Measurements from ENCODE around the gene P2RY1. TPM values are rescaled to one million over a fixed set of nuclear protein-coding genes. Genes with fewer than 3 reads are reported as not detected.

P2RY1 gene
- total and polyA plus RNA-seq, 4 donors = 3.3 to 20.2 (median 10.4) TPM

DNA sequence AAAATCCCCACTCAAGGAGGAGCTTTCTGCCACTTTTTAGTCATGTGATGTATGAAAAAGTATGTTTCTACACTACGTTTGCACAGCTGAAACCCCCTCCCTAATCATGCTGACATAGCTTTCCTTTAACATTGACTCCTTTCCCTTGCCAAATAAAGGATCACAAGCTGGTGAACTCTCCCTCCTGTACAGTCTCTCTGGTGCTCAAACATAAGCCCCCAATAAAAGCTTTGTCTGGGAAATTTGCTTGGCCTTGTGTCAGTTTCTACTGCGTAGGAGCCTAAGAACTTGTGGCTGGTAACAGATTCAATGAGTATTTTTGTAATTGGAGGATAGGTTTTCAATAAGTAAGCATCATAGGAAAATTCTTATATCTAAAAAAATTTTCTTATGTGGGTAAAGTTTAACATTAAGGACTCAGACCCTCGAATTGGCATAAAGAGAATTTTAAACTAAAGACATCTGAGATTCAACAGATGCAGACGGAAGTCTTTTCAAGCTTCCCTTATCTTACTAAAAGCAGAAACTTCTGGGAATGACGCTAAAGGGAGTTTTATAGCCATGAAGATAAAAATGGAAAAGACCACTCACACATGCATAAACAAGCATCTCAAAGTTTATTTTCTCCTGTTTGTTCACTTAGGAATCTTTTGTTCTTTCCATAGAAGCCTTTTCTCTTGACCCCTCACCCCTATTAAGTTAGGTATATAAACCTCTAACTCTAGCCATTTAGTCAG is 44.1 kb upstream of the P2RY1 start:
- no peak for DNase-seq
- Histone ChIP-seq H3K9me3 (ENCODE audit: control insufficient read depth in 4 of 4, insufficient read depth in 3 of 4, low read length in 3 of 4) (peaks cover 0 to 3% (median 0%) of the 10 kb centered on the region in 4 donors), H3K4me1 (ENCODE audit: control insufficient read depth in 5 of 5, insufficient read depth in 5 of 5, low read length in 5 of 5) (no peaks in the 10 kb centered on the region), H3K27me3 (ENCODE audit: control insufficient read depth in 3 of 3, insufficient read depth in 3 of 3, low read length in 2 of 3) (no peaks in the 10 kb centered on the region), H3K36me3 (ENCODE audit: control insufficient read depth in 4 of 4, insufficient read depth in 4 of 4, low read length in 4 of 4) (no peaks in the 10 kb centered on the region), H3K9ac (ENCODE audit: insufficient read depth in 1 of 2, low read length in 2 of 2) (no peak overlapping the region), H3K27ac (ENCODE audit: low read depth in 1 of 2, low read length in 1 of 2) (no peak overlapping the region), H3K4me3 (no peak overlapping the region)
- ATAC-seq (ENCODE audit: insufficient read depth, low FRiP score) = no peak
- WGBS, 2 donors = 82 to 90% methylated on average over 5 of the region's 5 CpGs
- TF ChIP-seq, protein P1, sequence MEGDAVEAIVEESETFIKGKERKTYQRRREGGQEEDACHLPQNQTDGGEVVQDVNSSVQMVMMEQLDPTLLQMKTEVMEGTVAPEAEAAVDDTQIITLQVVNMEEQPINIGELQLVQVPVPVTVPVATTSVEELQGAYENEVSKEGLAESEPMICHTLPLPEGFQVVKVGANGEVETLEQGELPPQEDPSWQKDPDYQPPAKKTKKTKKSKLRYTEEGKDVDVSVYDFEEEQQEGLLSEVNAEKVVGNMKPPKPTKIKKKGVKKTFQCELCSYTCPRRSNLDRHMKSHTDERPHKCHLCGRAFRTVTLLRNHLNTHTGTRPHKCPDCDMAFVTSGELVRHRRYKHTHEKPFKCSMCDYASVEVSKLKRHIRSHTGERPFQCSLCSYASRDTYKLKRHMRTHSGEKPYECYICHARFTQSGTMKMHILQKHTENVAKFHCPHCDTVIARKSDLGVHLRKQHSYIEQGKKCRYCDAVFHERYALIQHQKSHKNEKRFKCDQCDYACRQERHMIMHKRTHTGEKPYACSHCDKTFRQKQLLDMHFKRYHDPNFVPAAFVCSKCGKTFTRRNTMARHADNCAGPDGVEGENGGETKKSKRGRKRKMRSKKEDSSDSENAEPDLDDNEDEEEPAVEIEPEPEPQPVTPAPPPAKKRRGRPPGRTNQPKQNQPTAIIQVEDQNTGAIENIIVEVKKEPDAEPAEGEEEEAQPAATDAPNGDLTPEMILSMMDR (IDR thresholded peaks at IDR 0.05; ENCODE audit: control extremely low read depth, extremely low read depth) = no peak

DNA sequence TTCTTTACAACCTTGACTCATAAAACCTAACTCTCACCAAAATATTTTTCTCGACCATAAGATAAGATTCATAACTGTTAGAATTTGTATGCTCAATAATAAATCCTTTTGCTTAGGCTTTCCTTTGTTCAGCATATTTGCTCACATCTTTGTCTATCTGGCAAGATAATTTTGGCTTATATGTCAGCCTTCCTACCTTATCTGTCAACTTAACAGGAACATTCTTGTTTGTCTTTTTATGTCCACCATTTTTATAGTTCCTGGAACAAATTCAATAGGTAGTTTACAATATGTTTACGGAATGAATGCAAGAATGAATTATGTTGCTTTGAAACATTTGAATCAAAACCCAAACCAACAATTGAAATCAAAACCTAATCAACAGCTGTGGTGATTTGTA is 41.0 kb upstream of the P2RY1 start:
- Histone ChIP-seq H3K27ac (ENCODE audit: low read depth in 1 of 2, low read length in 1 of 2) (no peak overlapping the region), H3K27me3 (ENCODE audit: control insufficient read depth in 3 of 3, insufficient read depth in 3 of 3, low read length in 2 of 3) (no peaks in the 10 kb centered on the region), H3K9ac (ENCODE audit: insufficient read depth in 1 of 2, low read length in 2 of 2) (no peak overlapping the region), H3K4me1 (ENCODE audit: control insufficient read depth in 5 of 5, insufficient read depth in 5 of 5, low read length in 5 of 5) (no peaks in the 10 kb centered on the region), H3K9me3 (ENCODE audit: control insufficient read depth in 4 of 4, insufficient read depth in 3 of 4, low read length in 3 of 4) (no peaks in the 10 kb centered on the region), H3K36me3 (ENCODE audit: control insufficient read depth in 4 of 4, insufficient read depth in 4 of 4, low read length in 4 of 4) (no peaks in the 10 kb centered on the region), H3K4me3 (no peak overlapping the region)
- no peak for DNase-seq
- 77 to 88% methylated on average over 2 of the region's 2 CpGs for WGBS, 2 donors
- ATAC-seq (ENCODE audit: insufficient read depth, low FRiP score) = no peak
- TF ChIP-seq, protein P1 (IDR thresholded peaks at IDR 0.05; ENCODE audit: control extremely low read depth, extremely low read depth) = no peak

DNA sequence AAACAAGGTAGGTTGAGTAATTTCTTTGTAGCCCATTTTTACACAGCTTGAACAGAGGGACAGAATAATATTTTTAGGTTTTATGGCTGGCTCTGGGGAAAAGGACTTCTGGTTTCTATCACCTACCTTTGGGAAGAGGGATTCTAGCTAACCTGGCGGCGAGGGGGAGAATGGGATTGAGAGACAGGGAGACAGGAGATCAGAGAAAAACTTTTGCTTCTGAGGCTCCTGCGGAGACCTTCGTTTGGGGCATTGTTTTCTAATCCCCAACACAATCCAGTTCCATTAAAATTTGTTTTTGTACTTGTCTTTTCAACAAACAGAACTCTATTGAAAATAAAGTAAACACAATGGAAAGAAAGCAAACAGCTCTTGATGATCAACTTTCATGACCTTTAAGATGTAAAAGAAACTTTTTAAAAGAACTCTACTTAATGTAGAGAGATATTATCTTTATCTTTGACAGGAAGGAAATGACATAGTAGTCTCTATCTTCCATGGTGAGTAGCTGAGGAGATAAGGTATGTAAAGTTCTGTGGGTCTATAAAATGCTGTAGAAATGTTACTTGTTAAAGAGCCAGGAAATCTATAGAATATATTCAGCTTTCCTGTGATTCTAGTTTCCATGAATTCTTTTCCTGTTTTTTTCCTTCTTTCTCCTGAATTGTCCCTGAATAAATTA is 37.0 kb upstream of the P2RY1 start:
- no peak overlapping the region for H3K4me3 ChIP-seq
- ATAC-seq (ENCODE audit: insufficient read depth, low FRiP score) (no peak), DNase-seq (no peak)
- 73 to 79% methylated on average over 4 of the region's 4 CpGs for WGBS, 2 donors
- H3K9ac ChIP-seq (ENCODE audit: insufficient read depth in 1 of 2, low read length in 2 of 2) = no peak overlapping the region
- no peaks in the 10 kb centered on the region for H3K27me3 ChIP-seq (ENCODE audit: control insufficient read depth in 3 of 3, insufficient read depth in 3 of 3, low read length in 2 of 3)
- TF ChIP-seq, protein P1 (IDR thresholded peaks at IDR 0.05; ENCODE audit: control extremely low read depth, extremely low read depth) = no peak
- no peaks in the 10 kb centered on the region for H3K9me3 ChIP-seq (ENCODE audit: control insufficient read depth in 4 of 4, insufficient read depth in 3 of 4, low read length in 3 of 4)
- no peak overlapping the region for H3K27ac ChIP-seq (ENCODE audit: low read depth in 1 of 2, low read length in 1 of 2)
- H3K36me3 ChIP-seq (ENCODE audit: control insufficient read depth in 4 of 4, insufficient read depth in 4 of 4, low read length in 4 of 4) = no peaks in the 10 kb centered on the region
- no peaks in the 10 kb centered on the region for H3K4me1 ChIP-seq (ENCODE audit: control insufficient read depth in 5 of 5, insufficient read depth in 5 of 5, low read length in 5 of 5)
